Measurements from ENCODE around the gene AQP4.

GRCh38 chr18:26909599-26910290 lies 44.2 kb upstream of the AQP4 start:
- no peak for TF ChIP-seq CTCF (IDR thresholded peaks at IDR 0.05)
- no peak for TF ChIP-seq POLR2A (IDR thresholded peaks at IDR 0.05)
